MCF 10A (cell line): Measurements from ENCODE around the gene BBS1. TPM values are rescaled to one million over a fixed set of nuclear protein-coding genes. Genes with fewer than 3 reads are reported as not detected.
A peak's percentile ranks its signal among the peaks of the same experiment; 100 is the strongest.

Source experiments
- BruUV-seq: library from RNA; stranded (reverse); fragments of 400-500 nt; replicated peaks from 2 replicates; lab custom pipeline; 2021; lab: Mats Ljungman, UMichigan
- CTCF ChIA-PET: fragments of 300-600 bp; sonication (Branson Sonifier 250); formaldehyde crosslinking; extraction: SDS; loops from one replicate; lab custom pipeline; 2021; ENCODE audit warnings: antibody characterized with exemption, inconsistent platforms; lab: Yijun Ruan, JAX
- POLR2A ChIA-PET: fragments of 300-600, 350-650 bp; sonication (Branson Sonifier 250); formaldehyde crosslinking; extraction: SDS; loops from one replicate; lab custom pipeline; 2020; ENCODE audit warnings: antibody characterized with exemption, inconsistent platforms; lab: Yijun Ruan, JAX
- DNase-seq: peaks from one replicate; pipeline ENCODE4 v3.0.0-alpha.2; 2018; ENCODE audit not compliant: unreplicated experiment
- H3K27ac Mint-ChIP-seq: one replicate; pipeline ENCODE4 v1.8.0; 2022; ENCODE audit warnings: mild to moderate bottlenecking, low read depth, mixed read lengths; ENCODE audit not compliant: unreplicated experiment
- H3K27me3 Mint-ChIP-seq: one replicate; pipeline ENCODE4 v1.8.0; 2022; ENCODE audit warnings: mixed read lengths; ENCODE audit not compliant: insufficient read depth, unreplicated experiment
- H3K36me3 Mint-ChIP-seq: one replicate; pipeline ENCODE4 v1.8.0; 2022; ENCODE audit warnings: mild to moderate bottlenecking, moderate library complexity, mixed read lengths; ENCODE audit not compliant: insufficient read depth, unreplicated experiment
- H3K4me1 Mint-ChIP-seq: one replicate; pipeline ENCODE4 v1.8.0; 2022; ENCODE audit warnings: mixed read lengths; ENCODE audit not compliant: insufficient read depth, unreplicated experiment
- H3K4me3 Mint-ChIP-seq: one replicate; pipeline ENCODE4 v1.8.0; 2022; ENCODE audit warnings: mild to moderate bottlenecking, moderate library complexity, mixed read lengths; ENCODE audit not compliant: unreplicated experiment
- H3K9me3 Mint-ChIP-seq: one replicate; pipeline ENCODE4 v1.8.0; 2022; ENCODE audit warnings: mixed read lengths; ENCODE audit not compliant: unreplicated experiment
- intact Hi-C: fragments of 100-400 bp; cut with micrococcal nuclease; formaldehyde crosslinking; loops from 2 replicates; pipeline ENCODE4 v1.14.1; 2022
- total RNA-seq: library from RNA; stranded (reverse); gene quantifications from 2 replicates; pipeline ENCODE4 v1.2.3, GENCODE V29; 2022
- TF ChIP-seq, protein P1 (sequence below): fragments of 200-600 bp; IDR thresholded peaks from one replicate; pipeline ENCODE4 v1.8.0; 2022; ENCODE audit warnings: antibody characterized with exemption, mild to moderate bottlenecking; ENCODE audit not compliant: unreplicated experiment

Gene BBS1
- total RNA-seq, 1 experiment from 2014 or later: 31.7 TPM

DNA sequence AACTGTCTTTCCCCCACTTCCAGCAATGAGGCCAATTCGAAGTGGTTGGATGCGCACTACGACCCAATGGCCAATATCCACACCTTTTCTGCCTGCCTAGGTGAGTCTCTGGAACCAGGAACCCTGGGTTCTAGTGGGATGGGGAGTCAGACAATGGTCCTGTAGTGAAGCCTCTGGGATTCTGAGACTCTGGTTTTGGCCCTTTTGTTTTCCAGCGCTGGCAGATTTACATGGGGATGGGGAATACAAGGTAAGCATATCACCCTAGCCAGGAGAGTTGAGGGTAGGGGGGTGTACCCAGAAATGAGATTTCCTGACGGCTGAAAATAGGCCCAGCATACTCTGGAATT, 530 bp downstream of the BBS1 start:
- Mint-ChIP-seq H3K27me3 (no peaks in the 10 kb centered on the region), H3K4me3 (peak overlapping the region; percentile 98), H3K27ac (peak overlapping the region; percentile 88), H3K4me1 (peaks cover 11% of the 10 kb centered on the region), H3K9me3 (no peaks in the 10 kb centered on the region), H3K36me3 (peaks cover 30% of the 10 kb centered on the region)
- TF ChIP-seq, protein P1, sequence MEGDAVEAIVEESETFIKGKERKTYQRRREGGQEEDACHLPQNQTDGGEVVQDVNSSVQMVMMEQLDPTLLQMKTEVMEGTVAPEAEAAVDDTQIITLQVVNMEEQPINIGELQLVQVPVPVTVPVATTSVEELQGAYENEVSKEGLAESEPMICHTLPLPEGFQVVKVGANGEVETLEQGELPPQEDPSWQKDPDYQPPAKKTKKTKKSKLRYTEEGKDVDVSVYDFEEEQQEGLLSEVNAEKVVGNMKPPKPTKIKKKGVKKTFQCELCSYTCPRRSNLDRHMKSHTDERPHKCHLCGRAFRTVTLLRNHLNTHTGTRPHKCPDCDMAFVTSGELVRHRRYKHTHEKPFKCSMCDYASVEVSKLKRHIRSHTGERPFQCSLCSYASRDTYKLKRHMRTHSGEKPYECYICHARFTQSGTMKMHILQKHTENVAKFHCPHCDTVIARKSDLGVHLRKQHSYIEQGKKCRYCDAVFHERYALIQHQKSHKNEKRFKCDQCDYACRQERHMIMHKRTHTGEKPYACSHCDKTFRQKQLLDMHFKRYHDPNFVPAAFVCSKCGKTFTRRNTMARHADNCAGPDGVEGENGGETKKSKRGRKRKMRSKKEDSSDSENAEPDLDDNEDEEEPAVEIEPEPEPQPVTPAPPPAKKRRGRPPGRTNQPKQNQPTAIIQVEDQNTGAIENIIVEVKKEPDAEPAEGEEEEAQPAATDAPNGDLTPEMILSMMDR: no peak
- DNase-seq: no peak
- POLR2A ChIA-PET: interaction anchor here (0.8 to 2.9 kb wide), 15 partner anchors 10 to 331 kb away, joined by 3 to 21 read pairs (median 5); partner anchors contain the start of genes ACTN3, DPP3, MRPL11 and PELI3
- BruUV-seq: TSS peak; percentile 63
- intact Hi-C loops: loop anchor here (1.0 kb wide), 1 partner anchor 127 kb away; the partner anchor contains the start of gene RBM4
- CTCF ChIA-PET: interaction anchor here (0.6 kb wide), 1 partner anchor 113 kb away, joined by 3 read pairs; no protein-coding TSS in a partner anchor

DNA sequence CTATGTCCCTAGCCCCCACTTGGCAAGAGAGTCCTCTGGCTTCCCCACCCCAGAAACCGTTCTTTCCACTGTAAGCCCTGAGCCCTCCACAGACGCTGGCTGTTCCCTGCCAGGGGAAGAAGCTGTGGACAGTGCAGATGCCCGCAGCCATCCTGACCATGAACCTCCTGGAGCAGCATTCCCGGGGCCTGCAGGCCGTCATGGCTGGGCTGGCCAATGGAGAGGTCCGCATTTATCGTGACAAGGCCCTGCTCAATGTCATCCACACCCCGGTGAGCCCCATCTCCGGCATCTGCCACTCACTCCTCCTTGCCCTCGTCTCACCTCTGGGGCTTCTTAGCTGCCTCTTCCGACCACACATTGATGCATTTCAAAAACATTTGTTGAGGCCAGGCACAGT, 13.2 kb downstream of the BBS1 start:
- DNase-seq: no peak
- Mint-ChIP-seq H3K9me3 (no peaks in the 10 kb centered on the region), H3K4me1 (no peaks in the 10 kb centered on the region), H3K36me3 (peaks cover 46% of the 10 kb centered on the region), H3K27ac (no peak overlapping the region), H3K4me3 (no peak overlapping the region), H3K27me3 (no peaks in the 10 kb centered on the region)
- ChIA-PET POLR2A (no interaction called here), CTCF (no interaction called here)
- TF ChIP-seq, protein P1: no peak
- BruUV-seq: no TSS peak
- intact Hi-C loops: no loop called here

DNA sequence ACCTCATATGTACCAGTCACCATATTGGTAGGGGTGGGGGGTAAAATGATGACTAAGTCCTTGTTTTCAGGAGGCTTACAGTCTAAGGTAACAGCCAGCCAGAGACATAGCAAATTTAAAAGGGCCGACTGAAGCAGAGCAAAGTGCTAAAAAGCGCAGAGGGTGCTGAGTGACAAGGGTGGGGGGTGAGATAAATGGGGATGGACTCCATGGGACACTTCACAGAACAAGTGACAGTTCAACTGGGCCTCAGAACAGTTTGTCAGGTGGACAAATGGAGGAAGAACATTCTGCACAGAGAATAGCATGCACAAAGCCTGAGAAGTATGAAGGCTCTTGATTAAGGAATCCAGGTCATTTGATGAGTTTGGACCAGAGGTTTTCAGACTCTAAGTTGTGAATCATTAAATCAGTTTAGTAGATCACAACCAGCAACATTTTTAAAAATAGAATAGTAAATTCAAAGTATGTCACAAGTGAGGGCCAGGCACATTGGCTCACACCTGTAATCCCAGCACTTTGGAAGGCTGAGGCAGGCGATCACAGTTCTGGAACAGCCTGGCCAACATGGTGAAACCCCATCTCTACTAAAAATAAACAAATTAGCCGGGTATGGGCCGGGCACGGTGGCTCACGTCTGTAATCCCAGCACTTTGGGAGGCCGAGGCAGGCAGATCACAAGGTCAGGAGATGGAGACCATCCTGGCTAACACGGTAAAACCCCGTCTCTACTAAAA, 14.0 kb downstream of the BBS1 start:
- TF ChIP-seq, protein P1: no peak
- Mint-ChIP-seq H3K36me3 (peaks cover 39% of the 10 kb centered on the region), H3K27me3 (no peaks in the 10 kb centered on the region), H3K9me3 (no peaks in the 10 kb centered on the region), H3K27ac (no peak overlapping the region), H3K4me3 (no peak overlapping the region), H3K4me1 (no peaks in the 10 kb centered on the region)
- intact Hi-C loops: no loop called here
- CTCF ChIA-PET: no interaction called here
- POLR2A ChIA-PET: interaction anchor here (0.6 kb wide), 2 partner anchors 9 to 257 kb away, joined by 3 read pairs; no protein-coding TSS in a partner anchor
- BruUV-seq: no TSS peak
- no peak for DNase-seq

DNA sequence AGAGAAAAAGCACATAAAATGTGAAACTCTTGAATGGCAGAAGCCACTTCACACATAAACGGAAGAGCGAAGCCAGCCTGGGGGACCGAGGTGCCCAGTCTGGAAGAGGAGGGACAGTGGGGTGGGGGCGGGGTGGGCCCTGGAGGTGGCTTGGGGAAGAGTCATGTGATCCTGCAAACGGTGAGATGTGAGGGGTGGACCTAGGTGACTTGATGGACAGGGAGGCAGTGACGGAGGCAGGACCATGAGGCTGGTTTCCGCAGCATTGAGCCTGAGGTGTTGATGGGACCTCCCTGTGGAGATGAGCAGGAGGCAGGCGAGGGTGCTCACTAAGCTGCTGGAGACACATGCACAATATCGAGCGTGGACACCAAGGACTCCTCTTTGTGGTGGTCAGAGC, 18.6 kb downstream of the BBS1 start:
- no peak for DNase-seq
- no peak overlapping the region for H3K27ac Mint-ChIP-seq
- H3K36me3 Mint-ChIP-seq: peaks cover 12% of the 10 kb centered on the region
- POLR2A ChIA-PET: interaction anchor here (0.5 to 1.0 kb wide), 3 partner anchors 9 to 49 kb away, joined by 3 to 6 read pairs (median 4); partner anchors contain the start of gene DPP3
- H3K4me1 Mint-ChIP-seq: no peaks in the 10 kb centered on the region
- H3K4me3 Mint-ChIP-seq: no peak overlapping the region
- no peaks in the 10 kb centered on the region for H3K9me3 Mint-ChIP-seq
- TF ChIP-seq, protein P1: no peak
- intact Hi-C loops: no loop called here
- CTCF ChIA-PET: no interaction called here
- no TSS peak for BruUV-seq
- H3K27me3 Mint-ChIP-seq: no peaks in the 10 kb centered on the region
